ENCODE data around the gene SGMS2.

DNA sequence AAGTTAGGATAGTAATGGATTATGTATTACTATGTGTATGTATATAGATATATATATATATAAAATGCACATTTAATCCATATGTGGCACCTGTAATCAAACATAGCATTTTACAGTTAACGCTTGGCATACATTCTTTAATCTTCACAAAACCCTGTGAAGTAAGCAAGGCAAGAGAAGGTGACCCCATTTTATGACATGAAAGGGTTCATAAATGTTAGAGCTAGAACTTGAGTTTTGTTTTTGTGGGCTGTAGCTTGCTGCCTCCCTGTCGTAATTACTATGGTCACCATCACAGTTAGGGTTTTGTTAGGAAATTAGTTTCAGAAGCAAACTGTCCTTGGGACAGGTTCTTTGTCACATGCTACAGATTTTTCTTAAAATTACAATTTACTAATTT, 92.8 kb downstream of the SGMS2 start:
- TF ChIP-seq POLR2A (IDR thresholded peaks at IDR 0.05) = no peak
- TF ChIP-seq CTCF (IDR thresholded peaks at IDR 0.05 in 4 of 5, conservative IDR thresholded peaks at IDR 0.05 in 1 of 5) = no peak

Measured in gastrocnemius medialis (tissue), 4 donors.